ENCODE measurements around the gene PRLR. TPM values are rescaled to one million over a fixed set of nuclear protein-coding genes. Genes with fewer than 3 reads are reported as not detected.

PRLR gene
- total RNA-seq, 4 donors from 2014 or later: 9.1 to 69.5 (median 54.1) TPM

DNA sequence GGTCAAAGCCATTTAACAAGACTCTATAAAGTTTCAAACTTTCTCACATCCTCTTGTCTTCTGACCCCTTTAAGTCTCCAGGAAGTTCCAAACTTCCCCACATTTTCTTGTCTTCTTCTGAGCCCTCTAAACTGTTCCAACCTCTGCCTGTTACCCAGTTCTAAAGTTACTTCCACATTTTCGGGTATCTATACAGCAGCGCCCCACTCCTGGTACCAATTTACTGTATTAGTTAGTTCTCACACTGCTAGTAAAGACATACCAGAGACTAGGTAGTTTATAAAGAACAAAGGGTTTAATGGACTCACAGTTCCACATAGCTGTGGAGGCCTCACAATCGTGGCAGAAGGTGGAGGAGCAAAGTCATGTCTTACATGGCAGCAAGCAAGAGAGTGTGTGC is 23.3 kb upstream of the PRLR start:
- no peak for TF ChIP-seq POLR2A (IDR thresholded peaks at IDR 0.05)
- TF ChIP-seq, protein P1, sequence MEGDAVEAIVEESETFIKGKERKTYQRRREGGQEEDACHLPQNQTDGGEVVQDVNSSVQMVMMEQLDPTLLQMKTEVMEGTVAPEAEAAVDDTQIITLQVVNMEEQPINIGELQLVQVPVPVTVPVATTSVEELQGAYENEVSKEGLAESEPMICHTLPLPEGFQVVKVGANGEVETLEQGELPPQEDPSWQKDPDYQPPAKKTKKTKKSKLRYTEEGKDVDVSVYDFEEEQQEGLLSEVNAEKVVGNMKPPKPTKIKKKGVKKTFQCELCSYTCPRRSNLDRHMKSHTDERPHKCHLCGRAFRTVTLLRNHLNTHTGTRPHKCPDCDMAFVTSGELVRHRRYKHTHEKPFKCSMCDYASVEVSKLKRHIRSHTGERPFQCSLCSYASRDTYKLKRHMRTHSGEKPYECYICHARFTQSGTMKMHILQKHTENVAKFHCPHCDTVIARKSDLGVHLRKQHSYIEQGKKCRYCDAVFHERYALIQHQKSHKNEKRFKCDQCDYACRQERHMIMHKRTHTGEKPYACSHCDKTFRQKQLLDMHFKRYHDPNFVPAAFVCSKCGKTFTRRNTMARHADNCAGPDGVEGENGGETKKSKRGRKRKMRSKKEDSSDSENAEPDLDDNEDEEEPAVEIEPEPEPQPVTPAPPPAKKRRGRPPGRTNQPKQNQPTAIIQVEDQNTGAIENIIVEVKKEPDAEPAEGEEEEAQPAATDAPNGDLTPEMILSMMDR (IDR thresholded peaks at IDR 0.05): no peak
- Histone ChIP-seq H3K4me3 (no peak overlapping the region), H3K36me3 (no peaks in the 10 kb centered on the region), H3K27ac (no peak overlapping the region), H3K4me1 (no peaks in the 10 kb centered on the region), H3K9me3 (peaks cover 0 to 9% (median 0%) of the 10 kb centered on the region in 4 donors), H3K27me3 (no peaks in the 10 kb centered on the region)
- no peak for DNase-seq

DNA sequence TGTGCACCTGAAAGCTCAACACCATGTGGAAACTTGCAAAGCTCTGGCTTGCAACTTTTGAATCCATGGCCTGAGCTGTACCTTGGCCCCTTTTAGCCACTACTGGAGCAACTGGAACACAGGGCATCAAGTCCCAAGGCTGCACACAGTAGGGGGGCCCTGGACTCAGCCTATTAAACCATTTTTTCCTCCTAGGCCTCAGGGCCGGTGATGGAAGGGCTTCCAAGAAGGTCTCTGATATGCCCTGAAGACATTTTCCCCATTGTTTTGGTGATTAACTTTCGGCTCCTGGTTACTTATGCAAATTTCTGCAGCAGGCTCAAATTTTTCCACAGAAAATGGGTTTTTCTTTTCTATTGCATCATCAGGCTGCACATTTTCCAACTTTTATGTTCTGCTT is 22.7 kb upstream of the PRLR start:
- no peak for DNase-seq
- Histone ChIP-seq H3K4me1 (no peaks in the 10 kb centered on the region), H3K4me3 (no peak overlapping the region), H3K27ac (no peak overlapping the region), H3K27me3 (no peaks in the 10 kb centered on the region), H3K36me3 (no peaks in the 10 kb centered on the region), H3K9me3 (peaks cover 0 to 9% (median 0%) of the 10 kb centered on the region in 4 donors)
- TF ChIP-seq POLR2A (IDR thresholded peaks at IDR 0.05): no peak
- TF ChIP-seq, protein P1 (IDR thresholded peaks at IDR 0.05): no peak

DNA sequence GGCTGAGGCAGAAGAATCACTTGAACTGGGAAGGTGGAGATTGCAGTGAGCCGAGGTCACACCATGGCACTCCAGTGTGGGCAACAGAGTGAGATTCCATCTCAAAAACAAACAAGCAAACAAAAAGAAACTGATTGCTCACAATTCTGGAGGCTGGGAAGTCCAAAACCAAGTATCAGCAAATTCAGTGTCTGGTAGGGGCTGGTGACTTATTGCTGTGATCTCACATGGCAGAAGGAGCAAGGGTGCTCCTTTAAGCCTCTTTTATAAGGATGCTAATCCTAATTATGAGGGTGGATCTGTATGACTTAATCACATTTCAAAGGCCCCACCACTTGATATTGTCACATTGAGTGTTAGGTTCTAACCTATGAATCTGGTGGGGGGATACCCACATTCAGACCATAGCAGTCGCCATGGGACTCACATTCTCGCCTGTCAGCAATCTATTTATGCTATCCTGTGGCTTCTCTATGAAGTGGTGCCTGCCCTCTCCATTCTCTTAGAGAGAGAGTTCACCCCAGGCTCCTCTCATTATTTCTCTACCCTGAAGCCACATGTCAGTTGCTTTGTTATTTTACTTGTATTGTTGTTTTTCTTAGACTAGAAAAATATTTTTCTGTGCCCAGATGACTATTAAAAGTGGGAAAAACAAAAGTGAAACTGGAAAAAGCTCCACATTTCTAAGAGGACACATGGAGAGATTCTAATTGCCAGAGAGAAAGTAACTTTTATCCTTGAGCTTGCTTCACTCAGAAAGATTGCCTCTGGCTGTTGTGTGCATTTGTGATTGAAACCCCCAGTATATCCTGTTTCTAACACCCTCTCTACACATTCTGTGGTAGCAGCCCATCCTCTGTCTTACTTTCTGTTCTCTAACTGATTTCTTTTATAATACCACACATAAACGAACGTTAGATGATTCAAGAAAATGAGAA is 18.8 kb upstream of the PRLR start:
- no peaks in the 10 kb centered on the region for H3K27me3 ChIP-seq
- no peaks in the 10 kb centered on the region for H3K36me3 ChIP-seq
- H3K27ac ChIP-seq: no peak overlapping the region
- TF ChIP-seq, protein P1 (IDR thresholded peaks at IDR 0.05): no peak
- no peak for TF ChIP-seq POLR2A (IDR thresholded peaks at IDR 0.05)
- H3K9me3 ChIP-seq: peaks cover 0 to 9% (median 0%) of the 10 kb centered on the region in 4 donors
- H3K4me3 ChIP-seq: no peak overlapping the region
- H3K4me1 ChIP-seq: peaks cover 0 to 11% (median 0%) of the 10 kb centered on the region in 4 donors
- no peak for DNase-seq

DNA sequence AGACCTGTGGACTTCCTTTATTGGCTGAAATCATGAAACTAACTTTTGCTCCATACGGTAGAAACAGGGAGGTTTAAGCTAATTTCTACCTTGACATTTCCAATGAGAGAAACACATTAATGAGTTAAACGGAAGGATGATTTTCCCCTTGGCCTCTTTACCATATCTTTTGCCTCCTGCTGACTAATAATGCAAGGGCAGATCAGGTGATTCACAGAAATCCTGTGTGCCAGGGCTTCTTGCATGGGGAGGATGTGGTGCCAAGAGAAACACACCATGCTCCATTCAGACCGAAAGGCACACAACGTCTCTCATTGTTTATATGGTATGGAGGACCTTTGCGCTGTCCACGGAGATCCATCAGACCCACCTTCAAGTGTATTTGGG is 17.4 kb upstream of the PRLR start:
- Histone ChIP-seq H3K27me3 (no peaks in the 10 kb centered on the region), H3K27ac (peak overlapping the region in 2 of 4 donors; percentile 33 to 34), H3K9me3 (no peaks in the 10 kb centered on the region), H3K4me3 (no peak overlapping the region), H3K36me3 (no peaks in the 10 kb centered on the region), H3K4me1 (peaks cover 0 to 11% (median 0%) of the 10 kb centered on the region in 4 donors)
- TF ChIP-seq, protein P1 (IDR thresholded peaks at IDR 0.05): no peak
- TF ChIP-seq POLR2A (IDR thresholded peaks at IDR 0.05): no peak
- DNase-seq: no peak

DNA sequence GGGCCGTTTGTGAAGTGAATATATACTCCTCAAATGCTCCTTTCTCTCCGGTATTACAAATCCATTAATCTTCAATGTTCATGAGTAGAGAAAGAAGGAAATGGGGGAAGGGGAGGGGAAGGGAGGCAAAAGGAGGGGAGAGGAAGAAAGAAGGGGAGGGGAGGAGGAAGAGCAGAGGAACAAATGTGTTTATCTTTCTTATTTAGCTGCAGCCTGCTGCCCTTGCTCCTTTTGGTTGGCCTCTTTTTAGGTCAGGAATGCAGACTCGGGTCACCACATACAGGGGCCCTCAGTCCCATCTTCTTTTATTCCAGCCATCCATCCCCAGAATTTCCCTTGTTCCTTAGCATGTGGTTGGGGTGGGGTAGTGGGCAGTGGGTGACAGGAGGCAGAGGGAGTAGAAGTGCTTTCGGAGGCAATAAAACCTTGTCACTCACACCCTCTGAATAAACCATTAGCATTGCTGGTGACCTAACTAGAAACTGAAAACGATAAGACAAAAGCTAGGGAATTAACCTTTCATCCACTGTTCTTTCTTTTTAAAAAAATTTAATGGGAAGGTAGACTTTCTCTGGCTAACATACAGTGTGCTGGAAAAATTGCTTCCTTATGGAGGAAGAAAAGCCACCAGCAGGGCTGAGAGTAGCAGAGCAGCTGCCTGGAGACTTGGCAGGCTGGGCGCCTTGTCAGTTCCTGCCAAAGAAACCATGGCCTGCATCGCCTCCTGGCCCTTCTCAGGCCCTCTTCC is 16.8 kb upstream of the PRLR start:
- Histone ChIP-seq H3K27ac (peak overlapping the region in 3 of 4 donors; percentile 21 to 53 (median 34)), H3K9me3 (no peaks in the 10 kb centered on the region), H3K27me3 (no peaks in the 10 kb centered on the region), H3K4me1 (peaks cover 0 to 15% (median 0%) of the 10 kb centered on the region in 4 donors), H3K36me3 (no peaks in the 10 kb centered on the region), H3K4me3 (no peak overlapping the region)
- TF ChIP-seq, protein P1 (IDR thresholded peaks at IDR 0.05): peak in 3 of 6 experiments; percentile 14 to 20 (median 16)
- no peak for TF ChIP-seq POLR2A (IDR thresholded peaks at IDR 0.05)
- no peak for DNase-seq

Data from Peyer's patch (tissue), 4 donors.